NB4 (cell line): ENCODE results near the gene BRSK1.

ENCODE experiments used
- DNase-seq: peaks from one replicate; pipeline ENCODE4 v3.0.0; 2010; ENCODE audit warnings: low read depth
- H3K4me3 ChIP-seq: one replicate; pipeline ENCODE4 v1.5.1; 2011; ENCODE audit warnings: mild to moderate bottlenecking, low read depth, low read length, moderate library complexity
- CTCF ChIP-seq: IDR thresholded peaks from one replicate; pipeline ENCODE4 v1.5.1; 2012; ENCODE audit warnings: low read depth, low read length
- MAX ChIP-seq: IDR thresholded peaks from 2 replicates; pipeline ENCODE4 v1.6.1; 2011; ENCODE audit warnings: low read depth, low read length
- MYC ChIP-seq: IDR thresholded peaks from 2 replicates; pipeline ENCODE4 v1.6.1; 2011; ENCODE audit warnings: low read depth, low read length
- POLR2A ChIP-seq: IDR thresholded peaks from 2 replicates; pipeline ENCODE4 v1.6.1; 2011; ENCODE audit warnings: mild to moderate bottlenecking; ENCODE audit not compliant: insufficient read length; ENCODE audit errors: extremely low read depth

The BRSK1 gene

GRCh38 chr19:55241935-55242464, 41.8 kb upstream of the BRSK1 start:
- no peak overlapping the region for H3K4me3 ChIP-seq
- TF ChIP-seq POLR2A (no peak), CTCF (no peak), MYC (no peak), MAX (no peak)
- no peak for DNase-seq

- TF ChIP-seq MAX = no peak
- TF ChIP-seq POLR2A = no peak
- TF ChIP-seq CTCF = no peak
- no peak for DNase-seq
These were observed 41.3 kb upstream of the BRSK1 start for GRCh38 chr19:55242517-55242916.

GRCh38 chr19:55244004-55244680, 39.7 kb upstream of the BRSK1 start:
- no peak for TF ChIP-seq CTCF
- TF ChIP-seq MAX = no peak
- TF ChIP-seq POLR2A = no peak
- TF ChIP-seq MYC = no peak
- H3K4me3 ChIP-seq = no peak overlapping the region
- DNase-seq = no peak

More at GRCh38 chr19:55242517-55242916, 41.3 kb upstream of the BRSK1 start:
- no peak overlapping the region for H3K4me3 ChIP-seq

GRCh38 chr19:55245236-55245904, 38.4 kb upstream of the BRSK1 start:
- H3K4me3 ChIP-seq = no peak overlapping the region
- no peak for DNase-seq
- TF ChIP-seq MAX (no peak), POLR2A (no peak), CTCF (no peak), MYC (no peak)

- no peak for TF ChIP-seq POLR2A
- no peak for TF ChIP-seq MAX
- no peak for TF ChIP-seq CTCF
- TF ChIP-seq MYC = no peak
- no peak overlapping the region for H3K4me3 ChIP-seq
- no peak for DNase-seq
These were observed 37.0 kb upstream of the BRSK1 start for GRCh38 chr19:55246462-55247451.
